ENCODE data around the gene RNASET2.
"Not testable (repeated sequence)": the region's sequence is repeated elsewhere in the genome, so short reads cannot be mapped to it uniquely, and the experiment has no call there.

Gene RNASET2

GRCh38 chr6:166902211-166902755 lies 54.1 kb downstream of the RNASET2 start:
- no peak for DNase-seq (ENCODE audit: low read depth)

DNA sequence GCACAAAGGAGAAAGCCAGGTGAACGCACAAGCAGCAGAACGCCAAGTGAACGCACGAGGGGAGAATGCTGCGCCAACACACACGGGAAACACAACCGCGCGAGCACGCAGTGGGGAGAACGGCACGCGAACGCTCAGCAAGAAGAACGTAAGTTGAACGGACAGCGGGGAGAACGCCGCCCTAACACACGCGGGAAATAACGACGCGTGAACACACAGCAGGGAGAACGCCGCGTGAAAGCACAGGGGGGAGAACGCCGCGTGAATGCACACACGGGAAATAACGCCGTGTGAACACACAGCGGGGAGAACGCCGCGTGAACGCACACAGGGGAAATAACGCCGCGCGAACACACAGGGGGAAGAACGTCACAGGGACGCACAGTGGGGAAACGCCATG lies 54.7 kb downstream of the RNASET2 start:
- DNase-seq (ENCODE audit: low read depth), result no peak

DNA sequence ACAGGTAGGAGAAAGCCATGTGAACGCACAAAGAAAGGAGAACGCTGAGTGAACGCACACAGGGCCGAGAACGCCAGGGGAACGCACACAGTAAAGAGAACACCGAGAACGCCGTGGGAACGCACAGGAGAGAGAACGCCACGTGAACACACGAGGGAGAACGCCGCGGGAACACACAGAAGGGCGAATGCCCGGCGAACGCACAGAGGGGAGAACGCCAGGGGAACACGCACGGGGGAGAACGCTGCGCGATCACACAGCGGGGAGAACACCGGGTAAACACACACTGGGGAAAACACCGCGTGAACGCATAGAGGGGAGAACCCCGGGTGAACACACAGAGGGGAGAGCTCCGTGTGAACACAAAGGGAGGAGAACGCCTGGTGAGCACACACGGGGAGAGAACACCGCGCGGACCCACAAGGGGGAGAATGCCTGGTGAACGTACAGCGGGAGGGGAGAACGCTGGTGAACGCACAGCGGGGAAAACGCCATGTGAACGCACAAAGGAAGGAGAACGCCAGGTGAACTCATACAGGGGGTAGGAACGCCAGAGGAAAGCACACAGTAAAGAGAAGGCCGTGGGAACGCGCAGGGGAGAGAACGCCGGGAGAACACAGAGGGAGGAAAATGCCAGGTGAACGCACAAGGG lies 55.3 kb downstream of the RNASET2 start:
- no peak for DNase-seq (ENCODE audit: low read depth)

DNA sequence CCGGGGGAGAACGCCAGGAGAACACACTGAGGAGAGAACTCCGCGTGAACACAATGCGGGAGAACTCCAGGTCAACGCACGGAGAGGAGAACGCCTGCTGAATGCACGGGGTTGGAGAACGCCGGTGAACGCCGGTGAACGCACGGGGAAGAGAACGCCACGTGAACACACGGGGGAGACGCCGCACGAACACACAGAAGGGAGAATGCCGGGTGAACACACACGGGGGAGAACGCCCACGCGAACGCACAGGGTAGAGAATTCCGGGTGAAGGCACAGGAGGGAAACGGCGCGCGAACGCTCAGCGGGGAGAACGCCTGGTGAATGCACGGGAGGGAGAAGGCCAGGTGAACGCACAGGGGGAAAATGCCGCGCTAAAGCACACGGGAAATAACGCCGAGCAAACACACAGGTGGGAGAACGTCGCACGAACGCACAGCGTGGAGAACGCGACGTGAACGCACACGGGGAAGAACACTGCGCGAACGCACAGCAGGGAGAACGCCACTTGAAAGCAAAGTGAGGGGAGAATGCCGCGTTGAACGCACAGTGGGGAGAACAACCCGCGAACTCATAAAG lies 56.1 kb downstream of the RNASET2 start:
- DNase-seq (ENCODE audit: low read depth), result no peak

- DNase-seq (ENCODE audit: low read depth), result no peak
Observed at GRCh38 chr6:166898910-166899309, 57.4 kb downstream of the RNASET2 start.

- not testable (repeated sequence) for DNase-seq (ENCODE audit: low read depth)
Observed at GRCh38 chr6:166894614-166895013, 61.7 kb downstream of the RNASET2 start.

DNA sequence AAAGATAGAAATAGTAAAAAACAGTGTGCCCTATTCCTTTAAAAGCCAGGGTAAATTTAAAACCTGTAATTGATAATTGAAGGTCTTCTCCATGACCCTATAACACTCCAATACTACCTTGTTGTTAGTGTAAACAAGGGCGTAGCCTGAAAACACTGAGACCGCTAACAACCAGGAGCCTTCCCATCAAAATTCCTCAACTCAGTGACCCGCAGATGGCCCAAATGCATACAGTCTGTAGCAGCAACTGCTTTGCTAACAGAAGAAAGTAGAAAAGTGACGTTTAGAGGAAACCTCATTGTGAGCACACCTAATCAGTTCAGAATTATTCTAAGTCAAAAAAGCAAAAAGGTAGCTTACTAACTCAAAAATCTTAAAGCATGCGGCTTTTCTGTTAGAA lies 63.9 kb downstream of the RNASET2 start:
- DNase-seq (ENCODE audit: low read depth), result not testable (repeated sequence)

DNA sequence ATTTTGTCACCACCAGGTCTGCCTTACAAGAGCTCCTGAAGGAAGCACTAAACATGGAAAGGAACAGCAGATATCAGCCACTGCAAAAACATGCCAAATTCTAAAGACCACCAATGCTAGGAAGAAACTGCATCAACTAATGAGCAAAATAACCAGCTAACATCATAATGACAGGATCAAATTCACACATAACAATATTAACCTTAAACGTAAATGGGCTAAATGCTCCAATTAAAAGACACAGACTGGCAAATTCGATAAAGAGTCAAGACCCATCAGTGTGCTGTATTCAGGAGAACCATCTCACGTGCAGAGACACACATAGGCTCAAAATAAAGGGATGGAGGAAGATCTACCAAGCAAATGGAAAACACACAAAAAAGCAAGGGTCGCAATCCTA lies 69.6 kb downstream of the RNASET2 start:
- DNase-seq (ENCODE audit: low read depth), result not testable (repeated sequence)

GRCh38 chr6:166884958-166885357 lies 71.4 kb downstream of the RNASET2 start:
- not testable (repeated sequence) for DNase-seq (ENCODE audit: low read depth)

GRCh38 chr6:166879594-166879993 lies 76.8 kb downstream of the RNASET2 start:
- DNase-seq (ENCODE audit: low read depth), result no peak
